ENCODE results near the gene LINGO3. TPM values are rescaled to one million over a fixed set of nuclear protein-coding genes. Genes with fewer than 3 reads are reported as not detected.

Gene LINGO3
- total and polyA plus RNA-seq, 10 of the 15 experiments (the other 5 are each of a cell fraction or from before 2014, with no cell fraction given) = 0.09 to 2.0 (median 0.40) TPM; not detected in 5

DNA sequence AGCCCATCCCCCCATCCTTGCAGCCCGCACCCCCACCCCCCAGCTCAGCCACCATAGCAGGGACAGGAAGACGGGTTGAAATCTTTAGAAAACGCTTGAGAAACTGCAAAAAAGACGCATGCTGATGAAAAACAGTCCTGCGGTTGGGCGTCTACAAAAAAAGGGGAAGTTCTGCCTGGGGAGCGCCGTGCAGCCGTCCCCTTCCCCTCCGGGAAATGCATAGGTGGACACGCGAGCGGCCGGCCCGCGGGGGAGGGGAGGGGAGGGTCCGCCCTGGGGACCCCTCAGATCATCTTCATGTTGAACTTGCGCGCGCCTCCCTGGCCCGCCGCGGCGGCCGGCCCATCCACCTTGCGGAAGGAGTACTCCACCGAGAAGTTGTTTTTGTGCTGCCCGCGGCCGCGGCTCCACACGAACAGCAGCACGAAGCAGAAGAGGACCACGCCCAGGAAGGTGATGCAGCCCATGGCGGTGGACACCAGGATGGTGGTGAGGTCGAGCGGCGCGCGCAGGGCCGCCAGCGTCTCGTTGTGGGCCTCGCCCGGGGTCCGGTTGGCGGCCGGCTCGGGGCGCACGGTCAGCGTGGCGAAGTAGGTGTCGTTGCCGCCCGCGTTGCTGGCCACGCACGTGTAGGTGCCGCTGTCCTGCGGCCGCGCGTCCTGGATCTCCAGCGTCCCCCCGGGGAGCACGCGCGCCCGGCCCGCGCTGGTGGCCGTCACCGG, 18.1 kb downstream of the LINGO3 start (continued):
- 0 out of 2 replicates have a peak, but pooled peaks have one; percentile 19 for TF ChIP-seq TCF12 (IDR thresholded peaks at IDR 0.05; ENCODE audit: low read depth, low read length)
- TF ChIP-seq SIN3A (IDR thresholded peaks at IDR 0.05; ENCODE audit: low read depth, low read length) = no peak
- peak; percentile 58 for TF ChIP-seq IKZF1 (conservative IDR thresholded peaks at IDR 0.05)
- TF ChIP-seq POU2F2 (IDR thresholded peaks at IDR 0.05; ENCODE audit: borderline replicate concordance, low read depth, low read length) = peak; percentile 45; the same call in 1 of the 3 replicates
- peak; percentile 65 for TF ChIP-seq MYC (IDR thresholded peaks at IDR 0.05; ENCODE audit: insufficient read depth, insufficient read length, insufficient replicate concordance, low read length, severe bottlenecking)
- TF ChIP-seq ZNF207 (IDR thresholded peaks at IDR 0.05; ENCODE audit: borderline replicate concordance) = peak; percentile 11; the same call in 1 of the 2 replicates
- TF ChIP-seq, protein P1, sequence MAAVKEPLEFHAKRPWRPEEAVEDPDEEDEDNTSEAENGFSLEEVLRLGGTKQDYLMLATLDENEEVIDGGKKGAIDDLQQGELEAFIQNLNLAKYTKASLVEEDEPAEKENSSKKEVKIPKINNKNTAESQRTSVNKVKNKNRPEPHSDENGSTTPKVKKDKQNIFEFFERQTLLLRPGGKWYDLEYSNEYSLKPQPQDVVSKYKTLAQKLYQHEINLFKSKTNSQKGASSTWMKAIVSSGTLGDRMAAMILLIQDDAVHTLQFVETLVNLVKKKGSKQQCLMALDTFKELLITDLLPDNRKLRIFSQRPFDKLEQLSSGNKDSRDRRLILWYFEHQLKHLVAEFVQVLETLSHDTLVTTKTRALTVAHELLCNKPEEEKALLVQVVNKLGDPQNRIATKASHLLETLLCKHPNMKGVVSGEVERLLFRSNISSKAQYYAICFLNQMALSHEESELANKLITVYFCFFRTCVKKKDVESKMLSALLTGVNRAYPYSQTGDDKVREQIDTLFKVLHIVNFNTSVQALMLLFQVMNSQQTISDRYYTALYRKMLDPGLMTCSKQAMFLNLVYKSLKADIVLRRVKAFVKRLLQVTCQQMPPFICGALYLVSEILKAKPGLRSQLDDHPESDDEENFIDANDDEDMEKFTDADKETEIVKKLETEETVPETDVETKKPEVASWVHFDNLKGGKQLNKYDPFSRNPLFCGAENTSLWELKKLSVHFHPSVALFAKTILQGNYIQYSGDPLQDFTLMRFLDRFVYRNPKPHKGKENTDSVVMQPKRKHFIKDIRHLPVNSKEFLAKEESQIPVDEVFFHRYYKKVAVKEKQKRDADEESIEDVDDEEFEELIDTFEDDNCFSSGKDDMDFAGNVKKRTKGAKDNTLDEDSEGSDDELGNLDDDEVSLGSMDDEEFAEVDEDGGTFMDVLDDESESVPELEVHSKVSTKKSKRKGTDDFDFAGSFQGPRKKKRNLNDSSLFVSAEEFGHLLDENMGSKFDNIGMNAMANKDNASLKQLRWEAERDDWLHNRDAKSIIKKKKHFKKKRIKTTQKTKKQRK (IDR thresholded peaks at IDR 0.05; ENCODE audit: low read depth, low read length) = no peak
- TF ChIP-seq, protein P2, sequence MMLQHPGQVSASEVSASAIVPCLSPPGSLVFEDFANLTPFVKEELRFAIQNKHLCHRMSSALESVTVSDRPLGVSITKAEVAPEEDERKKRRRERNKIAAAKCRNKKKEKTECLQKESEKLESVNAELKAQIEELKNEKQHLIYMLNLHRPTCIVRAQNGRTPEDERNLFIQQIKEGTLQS (IDR thresholded peaks at IDR 0.05; ENCODE audit: borderline replicate concordance, extremely low read depth, low read depth, low read length) = no peak
- 0 out of 4 replicates have a peak, but pooled peaks of 1 of the 2 experiments have one; percentile 15 for TF ChIP-seq SRF (IDR thresholded peaks at IDR 0.05; ENCODE audit: low read depth in 2 of 2, low read length in 2 of 2)
- no peak for TF ChIP-seq RAD21 (IDR thresholded peaks at IDR 0.05; ENCODE audit: insufficient read depth, low read depth, low read length)
- TF ChIP-seq NBN (IDR thresholded peaks at IDR 0.05) = 0 out of 2 replicates have a peak, but pooled peaks have one; percentile 27
- TF ChIP-seq TBL1XR1 (IDR thresholded peaks at IDR 0.05; ENCODE audit: low read depth, low read length) = peak; percentile 64; the same call in 1 of the 2 replicates
- peak; percentile 40 for TF ChIP-seq SP1 (IDR thresholded peaks at IDR 0.05; ENCODE audit: low read depth, low read length)
- TF ChIP-seq, protein P3, sequence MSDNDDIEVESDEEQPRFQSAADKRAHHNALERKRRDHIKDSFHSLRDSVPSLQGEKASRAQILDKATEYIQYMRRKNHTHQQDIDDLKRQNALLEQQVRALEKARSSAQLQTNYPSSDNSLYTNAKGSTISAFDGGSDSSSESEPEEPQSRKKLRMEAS (IDR thresholded peaks at IDR 0.05; ENCODE audit: low read depth, low read length) = peak; percentile 11
- TF ChIP-seq BACH1 (IDR thresholded peaks at IDR 0.05; ENCODE audit: borderline replicate concordance) = no peak
- TF ChIP-seq, protein P4, sequence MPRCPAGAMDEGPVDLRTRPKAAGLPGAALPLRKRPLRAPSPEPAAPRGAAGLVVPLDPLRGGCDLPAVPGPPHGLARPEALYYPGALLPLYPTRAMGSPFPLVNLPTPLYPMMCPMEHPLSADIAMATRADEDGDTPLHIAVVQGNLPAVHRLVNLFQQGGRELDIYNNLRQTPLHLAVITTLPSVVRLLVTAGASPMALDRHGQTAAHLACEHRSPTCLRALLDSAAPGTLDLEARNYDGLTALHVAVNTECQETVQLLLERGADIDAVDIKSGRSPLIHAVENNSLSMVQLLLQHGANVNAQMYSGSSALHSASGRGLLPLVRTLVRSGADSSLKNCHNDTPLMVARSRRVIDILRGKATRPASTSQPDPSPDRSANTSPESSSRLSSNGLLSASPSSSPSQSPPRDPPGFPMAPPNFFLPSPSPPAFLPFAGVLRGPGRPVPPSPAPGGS (IDR thresholded peaks at IDR 0.05; ENCODE audit: borderline replicate concordance, insufficient read depth, low read depth, low read length, poor library complexity, severe bottlenecking) = peak; percentile 63
- TF ChIP-seq SPI1 (IDR thresholded peaks at IDR 0.05; ENCODE audit: borderline replicate concordance, insufficient read depth, low read depth, low read length) = peak; percentile 82
- TF ChIP-seq TAF1 (IDR thresholded peaks at IDR 0.05; ENCODE audit: borderline replicate concordance, low read depth, low read length) = no peak
- TF ChIP-seq NRF1 (conservative IDR thresholded peaks at IDR 0.05; ENCODE audit: low read depth, low read length) = no peak
- TF ChIP-seq IKZF2 (IDR thresholded peaks at IDR 0.05) = peak; percentile 60 to 69
- peak; percentile 58; the same call in 1 of the 2 replicates for TF ChIP-seq NR2F1 (conservative IDR thresholded peaks at IDR 0.05)
- TF ChIP-seq, protein P5, sequence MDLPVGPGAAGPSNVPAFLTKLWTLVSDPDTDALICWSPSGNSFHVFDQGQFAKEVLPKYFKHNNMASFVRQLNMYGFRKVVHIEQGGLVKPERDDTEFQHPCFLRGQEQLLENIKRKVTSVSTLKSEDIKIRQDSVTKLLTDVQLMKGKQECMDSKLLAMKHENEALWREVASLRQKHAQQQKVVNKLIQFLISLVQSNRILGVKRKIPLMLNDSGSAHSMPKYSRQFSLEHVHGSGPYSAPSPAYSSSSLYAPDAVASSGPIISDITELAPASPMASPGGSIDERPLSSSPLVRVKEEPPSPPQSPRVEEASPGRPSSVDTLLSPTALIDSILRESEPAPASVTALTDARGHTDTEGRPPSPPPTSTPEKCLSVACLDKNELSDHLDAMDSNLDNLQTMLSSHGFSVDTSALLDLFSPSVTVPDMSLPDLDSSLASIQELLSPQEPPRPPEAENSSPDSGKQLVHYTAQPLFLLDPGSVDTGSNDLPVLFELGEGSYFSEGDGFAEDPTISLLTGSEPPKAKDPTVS (IDR thresholded peaks at IDR 0.05; ENCODE audit: low read depth, low read length) = no peak
- TF ChIP-seq EED (IDR thresholded peaks at IDR 0.05; ENCODE audit: low read depth) = peak; percentile 67; the same call in 1 of the 2 replicates
- TF ChIP-seq CREM (IDR thresholded peaks at IDR 0.05; ENCODE audit: low read depth) = peak; percentile 79

Data from GM12878 (cell line).